ENCODE results near the gene CANT1. TPM values are rescaled to one million over a fixed set of nuclear protein-coding genes. Genes with fewer than 3 reads are reported as not detected.

CANT1 gene
- total and polyA plus RNA-seq, 2 of the 13 experiments (the other 11 are each of a cell fraction or from before 2014, with no cell fraction given) = 34.1 to 42.1 TPM

DNA sequence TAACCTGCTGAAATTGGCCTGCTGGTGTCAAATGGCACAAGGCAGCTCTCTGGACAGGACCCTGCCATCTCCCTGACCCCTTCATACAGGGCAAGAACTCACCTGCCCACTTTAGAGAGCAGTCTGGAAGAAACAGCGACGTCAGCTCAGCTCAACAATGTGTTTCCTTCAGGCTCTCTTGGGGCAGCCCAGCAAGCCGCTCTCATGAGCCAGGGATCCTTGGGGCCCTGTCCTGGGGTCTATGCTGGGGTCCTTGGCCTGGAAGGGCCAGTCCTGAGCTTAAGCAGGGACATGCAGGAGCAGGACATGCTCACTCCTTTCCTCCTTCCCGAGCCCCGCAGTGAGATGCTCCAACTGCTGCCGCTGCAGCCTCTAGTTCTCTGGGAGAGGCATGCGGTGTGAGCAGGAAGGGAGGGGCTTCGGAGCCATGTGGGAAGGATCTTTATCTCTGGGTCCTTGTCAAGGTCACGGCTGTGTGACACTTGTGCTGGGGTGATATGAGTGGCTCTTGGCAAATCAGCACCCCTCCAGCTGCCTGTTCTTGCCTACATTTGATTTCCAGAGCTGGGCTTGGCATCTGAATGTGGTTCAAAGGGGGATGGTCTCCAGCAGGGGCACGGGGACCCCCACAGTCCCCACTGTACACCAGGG, 17.8 kb upstream of the CANT1 start (continued):
- TF ChIP-seq, protein P1, sequence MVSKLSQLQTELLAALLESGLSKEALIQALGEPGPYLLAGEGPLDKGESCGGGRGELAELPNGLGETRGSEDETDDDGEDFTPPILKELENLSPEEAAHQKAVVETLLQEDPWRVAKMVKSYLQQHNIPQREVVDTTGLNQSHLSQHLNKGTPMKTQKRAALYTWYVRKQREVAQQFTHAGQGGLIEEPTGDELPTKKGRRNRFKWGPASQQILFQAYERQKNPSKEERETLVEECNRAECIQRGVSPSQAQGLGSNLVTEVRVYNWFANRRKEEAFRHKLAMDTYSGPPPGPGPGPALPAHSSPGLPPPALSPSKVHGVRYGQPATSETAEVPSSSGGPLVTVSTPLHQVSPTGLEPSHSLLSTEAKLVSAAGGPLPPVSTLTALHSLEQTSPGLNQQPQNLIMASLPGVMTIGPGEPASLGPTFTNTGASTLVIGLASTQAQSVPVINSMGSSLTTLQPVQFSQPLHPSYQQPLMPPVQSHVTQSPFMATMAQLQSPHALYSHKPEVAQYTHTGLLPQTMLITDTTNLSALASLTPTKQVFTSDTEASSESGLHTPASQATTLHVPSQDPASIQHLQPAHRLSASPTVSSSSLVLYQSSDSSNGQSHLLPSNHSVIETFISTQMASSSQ (IDR thresholded peaks at IDR 0.05; ENCODE audit: low read depth) = peak; percentile 54; the same call in 1 of the 2 replicates
- TF ChIP-seq, protein P1 (CRISPR knock-in tag; IDR thresholded peaks at IDR 0.05; ENCODE audit: borderline replicate concordance) = no peak
- TF ChIP-seq IKZF4 (CRISPR knock-in tag; IDR thresholded peaks at IDR 0.05; ENCODE audit: borderline replicate concordance, low read depth, not compliant biosample characterization) = peak; percentile 7
- TF ChIP-seq SOX13 (IDR thresholded peaks at IDR 0.05) = no peak
- peak; percentile 60 to 87; a peak in 2 of 4 replicates for TF ChIP-seq SOX13 (CRISPR knock-in tag; conservative IDR thresholded peaks at IDR 0.05 in 1 of 2, IDR thresholded peaks at IDR 0.05 in 1 of 2)
- TF ChIP-seq ZNF569 (CRISPR knock-in tag; IDR thresholded peaks at IDR 0.05; ENCODE audit: borderline replicate concordance) = no peak
- TF ChIP-seq, protein P2, sequence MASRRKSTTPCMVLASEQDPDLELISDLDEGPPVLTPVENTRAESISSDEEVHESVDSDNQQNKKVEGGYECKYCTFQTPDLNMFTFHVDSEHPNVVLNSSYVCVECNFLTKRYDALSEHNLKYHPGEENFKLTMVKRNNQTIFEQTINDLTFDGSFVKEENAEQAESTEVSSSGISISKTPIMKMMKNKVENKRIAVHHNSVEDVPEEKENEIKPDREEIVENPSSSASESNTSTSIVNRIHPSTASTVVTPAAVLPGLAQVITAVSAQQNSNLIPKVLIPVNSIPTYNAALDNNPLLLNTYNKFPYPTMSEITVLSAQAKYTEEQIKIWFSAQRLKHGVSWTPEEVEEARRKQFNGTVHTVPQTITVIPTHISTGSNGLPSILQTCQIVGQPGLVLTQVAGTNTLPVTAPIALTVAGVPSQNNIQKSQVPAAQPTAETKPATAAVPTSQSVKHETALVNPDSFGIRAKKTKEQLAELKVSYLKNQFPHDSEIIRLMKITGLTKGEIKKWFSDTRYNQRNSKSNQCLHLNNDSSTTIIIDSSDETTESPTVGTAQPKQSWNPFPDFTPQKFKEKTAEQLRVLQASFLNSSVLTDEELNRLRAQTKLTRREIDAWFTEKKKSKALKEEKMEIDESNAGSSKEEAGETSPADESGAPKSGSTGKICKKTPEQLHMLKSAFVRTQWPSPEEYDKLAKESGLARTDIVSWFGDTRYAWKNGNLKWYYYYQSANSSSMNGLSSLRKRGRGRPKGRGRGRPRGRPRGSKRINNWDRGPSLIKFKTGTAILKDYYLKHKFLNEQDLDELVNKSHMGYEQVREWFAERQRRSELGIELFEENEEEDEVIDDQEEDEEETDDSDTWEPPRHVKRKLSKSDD (CRISPR knock-in tag; IDR thresholded peaks at IDR 0.05; ENCODE audit: low read depth) = no peak
- no peak; the same call in 1 of the 2 replicates for TF ChIP-seq SNAI1 (CRISPR knock-in tag; IDR thresholded peaks at IDR 0.05; ENCODE audit: borderline replicate concordance)
- TF ChIP-seq NKX3-1 (CRISPR knock-in tag; IDR thresholded peaks at IDR 0.05) = no peak
- TF ChIP-seq, protein P3, sequence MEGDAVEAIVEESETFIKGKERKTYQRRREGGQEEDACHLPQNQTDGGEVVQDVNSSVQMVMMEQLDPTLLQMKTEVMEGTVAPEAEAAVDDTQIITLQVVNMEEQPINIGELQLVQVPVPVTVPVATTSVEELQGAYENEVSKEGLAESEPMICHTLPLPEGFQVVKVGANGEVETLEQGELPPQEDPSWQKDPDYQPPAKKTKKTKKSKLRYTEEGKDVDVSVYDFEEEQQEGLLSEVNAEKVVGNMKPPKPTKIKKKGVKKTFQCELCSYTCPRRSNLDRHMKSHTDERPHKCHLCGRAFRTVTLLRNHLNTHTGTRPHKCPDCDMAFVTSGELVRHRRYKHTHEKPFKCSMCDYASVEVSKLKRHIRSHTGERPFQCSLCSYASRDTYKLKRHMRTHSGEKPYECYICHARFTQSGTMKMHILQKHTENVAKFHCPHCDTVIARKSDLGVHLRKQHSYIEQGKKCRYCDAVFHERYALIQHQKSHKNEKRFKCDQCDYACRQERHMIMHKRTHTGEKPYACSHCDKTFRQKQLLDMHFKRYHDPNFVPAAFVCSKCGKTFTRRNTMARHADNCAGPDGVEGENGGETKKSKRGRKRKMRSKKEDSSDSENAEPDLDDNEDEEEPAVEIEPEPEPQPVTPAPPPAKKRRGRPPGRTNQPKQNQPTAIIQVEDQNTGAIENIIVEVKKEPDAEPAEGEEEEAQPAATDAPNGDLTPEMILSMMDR (CRISPR knock-in tag; IDR thresholded peaks at IDR 0.05) = peak; percentile 24; the same call in 1 of the 2 replicates
- TF ChIP-seq ELF1 (CRISPR knock-in tag; IDR thresholded peaks at IDR 0.05) = no peak; the same call in none of the 2 replicates
- TF ChIP-seq MED8 (CRISPR knock-in tag; IDR thresholded peaks at IDR 0.05; ENCODE audit: insufficient replicate concordance) = peak; percentile 83
- TF ChIP-seq RBAK (CRISPR knock-in tag; IDR thresholded peaks at IDR 0.05) = no peak
- no peak for TF ChIP-seq CENPT (CRISPR knock-in tag; IDR thresholded peaks at IDR 0.05; ENCODE audit: low read depth)
- no peak for TF ChIP-seq ZBTB2 (CRISPR knock-in tag; IDR thresholded peaks at IDR 0.05; ENCODE audit: low read depth)
- TF ChIP-seq ZNF224 (CRISPR knock-in tag; IDR thresholded peaks at IDR 0.05) = no peak; the same call in 1 of the 2 replicates
